ENCODE measurements around the gene RBFOX1. TPM values are rescaled to one million over a fixed set of nuclear protein-coding genes. Genes with fewer than 3 reads are reported as not detected.

RBFOX1 gene
- total and polyA plus RNA-seq, 11 donors, result 13.4 to 68.1 (median 48.2) TPM

DNA sequence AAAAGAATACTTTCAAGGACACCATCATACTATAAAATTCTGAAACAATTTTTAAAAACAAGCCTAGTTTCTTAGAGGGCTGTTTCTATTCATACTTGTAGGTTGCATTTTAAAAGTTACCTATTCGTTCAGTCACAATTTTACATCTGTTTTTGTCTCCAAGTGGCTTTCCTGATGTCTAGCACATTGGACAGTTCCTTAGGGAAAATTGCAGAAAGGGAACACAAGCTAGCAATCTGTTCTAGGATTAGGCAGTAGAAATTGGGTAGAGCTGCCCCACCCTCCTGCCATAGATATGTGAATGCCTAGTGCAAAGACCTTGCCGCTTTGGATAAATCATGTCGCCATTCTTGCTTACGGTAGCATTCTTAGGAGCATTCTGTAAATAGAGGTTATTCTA lies 358.9 kb downstream of the RBFOX1 start:
- Histone ChIP-seq H3K36me3 (no peaks in the 10 kb centered on the region), H3K4me1 (no peaks in the 10 kb centered on the region), H3K4me3 (no peak overlapping the region), H3K27ac (no peak overlapping the region), H3K9me3 (no peaks in the 10 kb centered on the region), H3K27me3 (no peaks in the 10 kb centered on the region)
- 85 to 94% (median 89%) methylated on average over 4 of the region's 4 CpGs for whole genome bisulfite sequencing, 4 donors
- no peak for TF ChIP-seq POLR2A (IDR thresholded peaks at IDR 0.05)
- TF ChIP-seq, protein P1, sequence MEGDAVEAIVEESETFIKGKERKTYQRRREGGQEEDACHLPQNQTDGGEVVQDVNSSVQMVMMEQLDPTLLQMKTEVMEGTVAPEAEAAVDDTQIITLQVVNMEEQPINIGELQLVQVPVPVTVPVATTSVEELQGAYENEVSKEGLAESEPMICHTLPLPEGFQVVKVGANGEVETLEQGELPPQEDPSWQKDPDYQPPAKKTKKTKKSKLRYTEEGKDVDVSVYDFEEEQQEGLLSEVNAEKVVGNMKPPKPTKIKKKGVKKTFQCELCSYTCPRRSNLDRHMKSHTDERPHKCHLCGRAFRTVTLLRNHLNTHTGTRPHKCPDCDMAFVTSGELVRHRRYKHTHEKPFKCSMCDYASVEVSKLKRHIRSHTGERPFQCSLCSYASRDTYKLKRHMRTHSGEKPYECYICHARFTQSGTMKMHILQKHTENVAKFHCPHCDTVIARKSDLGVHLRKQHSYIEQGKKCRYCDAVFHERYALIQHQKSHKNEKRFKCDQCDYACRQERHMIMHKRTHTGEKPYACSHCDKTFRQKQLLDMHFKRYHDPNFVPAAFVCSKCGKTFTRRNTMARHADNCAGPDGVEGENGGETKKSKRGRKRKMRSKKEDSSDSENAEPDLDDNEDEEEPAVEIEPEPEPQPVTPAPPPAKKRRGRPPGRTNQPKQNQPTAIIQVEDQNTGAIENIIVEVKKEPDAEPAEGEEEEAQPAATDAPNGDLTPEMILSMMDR (IDR thresholded peaks at IDR 0.05), result no peak
- intact Hi-C loops (cut with DNase I), result no loop called here
- ATAC-seq (no peak), DNase-seq (no peak)

DNA sequence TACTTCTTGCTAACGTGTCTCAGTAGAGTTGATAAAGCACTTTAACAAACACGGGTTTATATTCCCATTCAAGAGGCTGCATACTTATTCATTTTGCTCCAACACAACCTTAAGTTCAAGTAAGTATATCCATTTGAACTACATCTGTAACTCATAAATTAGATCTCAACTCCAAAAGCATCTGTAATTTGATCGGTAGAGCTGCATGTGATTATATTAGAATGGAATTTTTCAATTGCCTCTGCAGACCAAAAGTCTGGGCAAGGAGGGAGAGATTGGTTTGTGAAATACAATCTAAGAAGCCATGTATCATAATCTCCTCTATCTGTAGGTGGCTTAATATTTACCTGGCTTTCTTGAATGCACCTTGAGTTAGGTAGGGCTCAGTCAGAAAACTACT lies 371.0 kb downstream of the RBFOX1 start:
- no peaks in the 10 kb centered on the region for H3K4me1 ChIP-seq
- TF ChIP-seq, protein P1 (IDR thresholded peaks at IDR 0.05), result no peak
- no peak for TF ChIP-seq POLR2A (IDR thresholded peaks at IDR 0.05)
- 84 to 87% (median 87%) methylated on average over 3 of the region's 3 CpGs for WGBS, 4 donors
- no peak for DNase-seq
- H3K36me3 ChIP-seq, result no peaks in the 10 kb centered on the region
- H3K4me3 ChIP-seq, result no peak overlapping the region
- intact Hi-C loops (cut with DNase I), result no loop called here
- H3K27me3 ChIP-seq, result no peaks in the 10 kb centered on the region
- ATAC-seq, result no peak
- H3K27ac ChIP-seq, result no peak overlapping the region
- peaks cover 0 to 4% (median 0%) of the 10 kb centered on the region in 12 donors for H3K9me3 ChIP-seq

DNA sequence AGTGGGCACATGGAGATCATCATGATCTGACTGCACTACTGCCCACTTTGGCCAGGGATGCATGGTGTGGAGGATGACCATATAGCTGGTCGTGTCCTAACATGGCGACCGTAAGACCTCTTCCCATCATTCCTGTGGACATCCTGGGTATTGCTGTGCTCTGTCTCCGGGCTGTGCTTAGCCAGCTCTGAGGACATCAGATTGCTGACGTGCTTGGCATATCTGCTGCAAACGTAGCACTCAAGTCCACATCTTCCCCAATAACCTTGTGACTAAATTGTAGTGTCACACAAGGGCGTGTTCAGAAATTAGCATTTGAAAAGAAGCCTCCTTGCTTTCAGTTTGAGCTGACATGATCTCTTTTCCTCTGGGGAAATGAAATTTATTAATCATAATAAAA lies 373.2 kb downstream of the RBFOX1 start:
- TF ChIP-seq POLR2A (IDR thresholded peaks at IDR 0.05), result no peak
- TF ChIP-seq, protein P1 (IDR thresholded peaks at IDR 0.05), result no peak
- intact Hi-C loops (cut with DNase I), result no loop called here
- DNase-seq (no peak), ATAC-seq (peak in 1 of 4 donors; percentile 13)
- Histone ChIP-seq H3K27ac (no peak overlapping the region), H3K4me3 (no peak overlapping the region), H3K27me3 (no peaks in the 10 kb centered on the region), H3K4me1 (no peaks in the 10 kb centered on the region), H3K36me3 (peaks cover 0 to 5% (median 0%) of the 10 kb centered on the region in 9 donors), H3K9me3 (peaks cover 0 to 9% (median 0%) of the 10 kb centered on the region in 12 donors)
- WGBS, 4 donors, result 65 to 83% (median 71%) methylated on average over 7 of the region's 7 CpGs

DNA sequence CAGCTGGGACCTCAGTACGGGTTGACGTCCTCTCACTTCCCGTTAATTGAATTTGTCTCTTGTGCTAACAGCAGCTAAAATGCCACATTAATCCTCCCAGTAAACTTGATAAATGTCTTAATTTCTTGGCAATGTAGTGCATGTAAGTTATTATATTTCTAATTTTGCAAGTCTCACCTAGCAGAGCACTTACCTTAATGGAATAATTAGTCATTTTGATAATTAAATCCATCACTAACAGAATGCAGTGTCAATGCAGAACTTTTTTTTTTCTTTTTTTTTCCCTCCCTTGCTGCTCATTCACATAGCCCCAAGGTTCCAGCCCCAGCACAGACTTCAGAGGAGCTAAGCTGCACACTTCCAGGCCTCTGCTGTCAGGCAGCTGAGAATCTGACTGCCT lies 376.5 kb downstream of the RBFOX1 start:
- no peak overlapping the region for H3K4me3 ChIP-seq
- intact Hi-C loops (cut with DNase I), result no loop called here
- ATAC-seq, result no peak
- H3K36me3 ChIP-seq, result peaks cover 0 to 5% (median 0%) of the 10 kb centered on the region in 9 donors
- 79 to 86% (median 83%) methylated on average over 2 to 3 of the region's 3 CpGs for WGBS, 4 donors
- no peak overlapping the region for H3K27ac ChIP-seq
- no peaks in the 10 kb centered on the region for H3K27me3 ChIP-seq
- no peaks in the 10 kb centered on the region for H3K4me1 ChIP-seq
- H3K9me3 ChIP-seq, result peaks cover 0 to 9% (median 0%) of the 10 kb centered on the region in 12 donors
- DNase-seq, result no peak
- TF ChIP-seq POLR2A (IDR thresholded peaks at IDR 0.05), result no peak
- TF ChIP-seq, protein P1 (IDR thresholded peaks at IDR 0.05), result no peak

All from heart left ventricle (tissue), 16 donors.